ENCODE measurements around the gene ATG3.
"Not testable (repeated sequence)": the region's sequence is repeated elsewhere in the genome, so short reads cannot be mapped to it uniquely, and the experiment has no call there.

The ATG3 gene

GRCh38 chr3:112498914-112499711 lies 62.6 kb downstream of the ATG3 start, which contains the start of gene BTLA:
Gene BTLA, minus strand, starts transcription at chr3:112499472. Its CDS starts 114 bp downstream, at chr3:112499358.
- no peak for DNase-seq (ENCODE audit: low read depth in 2 of 2, low spot score in 1 of 2)

- no peak for DNase-seq (ENCODE audit: low read depth in 2 of 2, low spot score in 1 of 2)
Observed at GRCh38 chr3:112497897-112498548, 63.7 kb downstream of the ATG3 start.

- DNase-seq (ENCODE audit: low read depth in 2 of 2, low spot score in 1 of 2): no peak
Observed at GRCh38 chr3:112496366-112497067, 65.2 kb downstream of the ATG3 start.

- not testable (repeated sequence) for DNase-seq (ENCODE audit: low read depth in 2 of 2, low spot score in 1 of 2)
Observed at GRCh38 chr3:112494448-112494767, 67.4 kb downstream of the ATG3 start.

GRCh38 chr3:112492124-112492523 lies 69.6 kb downstream of the ATG3 start:
- DNase-seq (ENCODE audit: low read depth in 2 of 2, low spot score in 1 of 2): no peak

GRCh38 chr3:112491373-112491772 lies 70.4 kb downstream of the ATG3 start:
- DNase-seq (ENCODE audit: low read depth in 2 of 2, low spot score in 1 of 2): no peak

GRCh38 chr3:112489674-112490479 lies 71.9 kb downstream of the ATG3 start:
- DNase-seq (ENCODE audit: low read depth in 2 of 2, low spot score in 1 of 2): no peak

GRCh38 chr3:112486811-112487505 lies 74.8 kb downstream of the ATG3 start:
- no peak for DNase-seq (ENCODE audit: low read depth in 2 of 2, low spot score in 1 of 2)

GRCh38 chr3:112484352-112484751 lies 77.4 kb downstream of the ATG3 start:
- no peak for DNase-seq (ENCODE audit: low read depth in 2 of 2, low spot score in 1 of 2)

GRCh38 chr3:112482675-112483074 lies 79.1 kb downstream of the ATG3 start:
- no peak for DNase-seq (ENCODE audit: low read depth in 2 of 2, low spot score in 1 of 2)
